NB4 (cell line): Measurements from ENCODE around the gene TPBGL.

ENCODE experiments used
- POLR2A ChIP-seq: IDR thresholded peaks from 2 replicates; pipeline ENCODE4 v1.6.1; 2011; ENCODE audit warnings: mild to moderate bottlenecking; ENCODE audit not compliant: insufficient read length; ENCODE audit errors: extremely low read depth
- TF ChIP-seq, protein P1 (sequence below): IDR thresholded peaks from one replicate; pipeline ENCODE4 v1.5.1; 2012; ENCODE audit warnings: low read depth, low read length
- TF ChIP-seq, protein P2 (sequence below): IDR thresholded peaks from 2 replicates; pipeline ENCODE4 v1.6.1; 2011; ENCODE audit warnings: low read depth, low read length

DNA sequence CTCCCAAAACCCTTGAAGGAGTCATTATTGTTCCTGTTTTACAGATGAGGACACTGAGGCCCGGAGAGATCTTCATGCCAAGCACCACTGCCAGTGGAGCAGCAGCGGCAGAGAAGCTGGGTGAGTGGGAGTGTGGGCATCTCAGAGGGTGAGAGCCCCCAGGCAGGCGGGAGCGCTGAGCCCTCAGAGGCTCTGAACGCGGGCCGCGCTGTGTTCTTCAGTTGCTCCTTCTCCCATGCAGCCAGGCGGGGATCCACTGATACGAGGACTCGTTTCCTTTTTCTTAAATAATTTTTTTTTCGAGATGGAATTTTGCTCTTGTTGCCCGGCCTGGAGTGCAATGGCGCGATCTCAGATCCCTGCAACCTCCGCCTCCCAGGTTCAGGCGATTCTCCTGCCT, 47.0 kb downstream of the TPBGL start:
- TF ChIP-seq, protein P1, sequence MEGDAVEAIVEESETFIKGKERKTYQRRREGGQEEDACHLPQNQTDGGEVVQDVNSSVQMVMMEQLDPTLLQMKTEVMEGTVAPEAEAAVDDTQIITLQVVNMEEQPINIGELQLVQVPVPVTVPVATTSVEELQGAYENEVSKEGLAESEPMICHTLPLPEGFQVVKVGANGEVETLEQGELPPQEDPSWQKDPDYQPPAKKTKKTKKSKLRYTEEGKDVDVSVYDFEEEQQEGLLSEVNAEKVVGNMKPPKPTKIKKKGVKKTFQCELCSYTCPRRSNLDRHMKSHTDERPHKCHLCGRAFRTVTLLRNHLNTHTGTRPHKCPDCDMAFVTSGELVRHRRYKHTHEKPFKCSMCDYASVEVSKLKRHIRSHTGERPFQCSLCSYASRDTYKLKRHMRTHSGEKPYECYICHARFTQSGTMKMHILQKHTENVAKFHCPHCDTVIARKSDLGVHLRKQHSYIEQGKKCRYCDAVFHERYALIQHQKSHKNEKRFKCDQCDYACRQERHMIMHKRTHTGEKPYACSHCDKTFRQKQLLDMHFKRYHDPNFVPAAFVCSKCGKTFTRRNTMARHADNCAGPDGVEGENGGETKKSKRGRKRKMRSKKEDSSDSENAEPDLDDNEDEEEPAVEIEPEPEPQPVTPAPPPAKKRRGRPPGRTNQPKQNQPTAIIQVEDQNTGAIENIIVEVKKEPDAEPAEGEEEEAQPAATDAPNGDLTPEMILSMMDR = no peak
- TF ChIP-seq POLR2A = no peak
- TF ChIP-seq, protein P2, sequence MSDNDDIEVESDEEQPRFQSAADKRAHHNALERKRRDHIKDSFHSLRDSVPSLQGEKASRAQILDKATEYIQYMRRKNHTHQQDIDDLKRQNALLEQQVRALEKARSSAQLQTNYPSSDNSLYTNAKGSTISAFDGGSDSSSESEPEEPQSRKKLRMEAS = no peak
